Measurements from ENCODE around the gene C12orf42.

DNA sequence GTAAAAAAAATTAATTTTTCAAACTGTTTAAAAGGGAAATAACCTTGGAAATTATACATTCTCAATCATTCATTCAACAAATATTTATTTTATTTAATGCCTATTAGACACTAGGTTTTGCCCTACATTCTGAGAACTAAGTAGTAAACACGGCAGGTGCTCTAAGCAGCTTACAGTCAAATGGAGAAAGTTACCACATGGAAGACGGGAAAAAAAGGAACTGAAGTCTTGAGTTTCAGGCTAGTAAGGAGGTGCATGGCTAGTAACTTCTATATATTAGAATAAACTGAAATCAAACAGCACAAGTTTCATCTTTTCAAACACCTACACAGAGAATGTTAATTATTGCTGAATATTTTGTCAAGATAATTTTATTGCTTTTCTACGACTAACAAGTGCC lies 52.9 kb downstream of the C12orf42 start:
- no peak for TF ChIP-seq CEBPB (IDR thresholded peaks at IDR 0.05; ENCODE audit: low read depth)
- no peak for TF ChIP-seq POLR2AphosphoS5 (IDR thresholded peaks at IDR 0.05; ENCODE audit: low read depth, low read length)
- no peak for TF ChIP-seq EGR1 (IDR thresholded peaks at IDR 0.05; ENCODE audit: low read depth)
- no peak for TF ChIP-seq YY1 (IDR thresholded peaks at IDR 0.05; ENCODE audit: extremely low read depth, insufficient replicate concordance, low read depth, low read length)
- TF ChIP-seq CTCF (IDR thresholded peaks at IDR 0.05 in 2 of 3, conservative IDR thresholded peaks at IDR 0.05 in 1 of 3; ENCODE audit: borderline replicate concordance in 1 of 3, insufficient read depth in 1 of 3, low read depth in 2 of 3, low read length in 2 of 3), result no peak
- no peak for TF ChIP-seq EZH2phosphoT487 (IDR thresholded peaks at IDR 0.05; ENCODE audit: borderline replicate concordance)
- no peak for TF ChIP-seq POLR2A (IDR thresholded peaks at IDR 0.05; ENCODE audit: borderline replicate concordance, extremely low read depth, insufficient read depth, insufficient read length)
- no peak for TF ChIP-seq RAD21 (IDR thresholded peaks at IDR 0.05; ENCODE audit: low read depth)
- no peak for TF ChIP-seq SP1 (IDR thresholded peaks at IDR 0.05; ENCODE audit: low read depth)
- TF ChIP-seq, protein P1, sequence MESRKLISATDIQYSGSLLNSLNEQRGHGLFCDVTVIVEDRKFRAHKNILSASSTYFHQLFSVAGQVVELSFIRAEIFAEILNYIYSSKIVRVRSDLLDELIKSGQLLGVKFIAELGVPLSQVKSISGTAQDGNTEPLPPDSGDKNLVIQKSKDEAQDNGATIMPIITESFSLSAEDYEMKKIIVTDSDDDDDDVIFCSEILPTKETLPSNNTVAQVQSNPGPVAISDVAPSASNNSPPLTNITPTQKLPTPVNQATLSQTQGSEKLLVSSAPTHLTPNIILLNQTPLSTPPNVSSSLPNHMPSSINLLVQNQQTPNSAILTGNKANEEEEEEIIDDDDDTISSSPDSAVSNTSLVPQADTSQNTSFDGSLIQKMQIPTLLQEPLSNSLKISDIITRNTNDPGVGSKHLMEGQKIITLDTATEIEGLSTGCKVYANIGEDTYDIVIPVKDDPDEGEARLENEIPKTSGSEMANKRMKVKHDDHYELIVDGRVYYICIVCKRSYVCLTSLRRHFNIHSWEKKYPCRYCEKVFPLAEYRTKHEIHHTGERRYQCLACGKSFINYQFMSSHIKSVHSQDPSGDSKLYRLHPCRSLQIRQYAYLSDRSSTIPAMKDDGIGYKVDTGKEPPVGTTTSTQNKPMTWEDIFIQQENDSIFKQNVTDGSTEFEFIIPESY (IDR thresholded peaks at IDR 0.05; ENCODE audit: extremely low read depth, insufficient replicate concordance, low read length), result no peak
- TF ChIP-seq SRF (IDR thresholded peaks at IDR 0.05; ENCODE audit: low read depth), result no peak
- TF ChIP-seq ELF1 (IDR thresholded peaks at IDR 0.05; ENCODE audit: borderline replicate concordance, low read depth), result no peak

All from HCT116 (cell line).